ENCODE results near the gene TMEFF2.

TMEFF2 gene

GRCh38 chr2:192060161-192060560 is 134.6 kb downstream of the TMEFF2 start:
- no peak for FAIRE-seq

- FAIRE-seq = no peak
Measured at GRCh38 chr2:192059266-192059665, 135.5 kb downstream of the TMEFF2 start.

- FAIRE-seq = no peak
Measured at GRCh38 chr2:192053921-192054320, 140.8 kb downstream of the TMEFF2 start.

GRCh38 chr2:192051533-192051932 is 143.2 kb downstream of the TMEFF2 start:
- no peak for FAIRE-seq

- FAIRE-seq = no peak
Measured at GRCh38 chr2:192049362-192049761, 145.4 kb downstream of the TMEFF2 start.

- no peak for FAIRE-seq
Measured at GRCh38 chr2:192047315-192048107, 147.2 kb downstream of the TMEFF2 start.

GRCh38 chr2:192044496-192044895 is 150.2 kb downstream of the TMEFF2 start:
- FAIRE-seq = no peak

GRCh38 chr2:192043216-192043870 is 151.4 kb downstream of the TMEFF2 start:
- no peak for FAIRE-seq

GRCh38 chr2:192042126-192042525 is 152.6 kb downstream of the TMEFF2 start:
- no peak for FAIRE-seq

- FAIRE-seq = no peak
Measured at GRCh38 chr2:192038110-192038509, 156.6 kb downstream of the TMEFF2 start.

- no peak for FAIRE-seq
Measured at GRCh38 chr2:192035731-192036442, 158.8 kb downstream of the TMEFF2 start.

GRCh38 chr2:192030856-192031255 is 163.9 kb downstream of the TMEFF2 start:
- no peak for FAIRE-seq

GRCh38 chr2:192030289-192030688 is 164.4 kb downstream of the TMEFF2 start:
- no peak for FAIRE-seq

GRCh38 chr2:192029089-192029488 is 165.6 kb downstream of the TMEFF2 start:
- FAIRE-seq = no peak

GRCh38 chr2:192026825-192027120 is 168.0 kb downstream of the TMEFF2 start:
- no peak for FAIRE-seq

- no peak for FAIRE-seq
Measured at GRCh38 chr2:192026059-192026824, 168.5 kb downstream of the TMEFF2 start.

GRCh38 chr2:192025637-192026036 is 169.1 kb downstream of the TMEFF2 start:
- no peak for FAIRE-seq

GRCh38 chr2:192023006-192023405 is 171.7 kb downstream of the TMEFF2 start:
- FAIRE-seq = no peak

GRCh38 chr2:192017844-192018243 is 176.9 kb downstream of the TMEFF2 start:
- FAIRE-seq = no peak

- no peak for FAIRE-seq
Measured at GRCh38 chr2:192016265-192016664, 178.5 kb downstream of the TMEFF2 start.

- no peak for FAIRE-seq
Measured at GRCh38 chr2:192013211-192013610, 181.5 kb downstream of the TMEFF2 start.

GRCh38 chr2:192011196-192011595 is 183.5 kb downstream of the TMEFF2 start:
- peak; percentile 55 for FAIRE-seq

GRCh38 chr2:192010073-192010472 is 184.7 kb downstream of the TMEFF2 start:
- no peak for FAIRE-seq

Measured in islet of Langerhans (tissue), 1 donor.